Measurements from ENCODE around the gene FOXJ3. TPM values are rescaled to one million over a fixed set of nuclear protein-coding genes. Genes with fewer than 3 reads are reported as not detected.

The FOXJ3 gene
- total RNA-seq, 1 donor: 37.3 TPM

DNA sequence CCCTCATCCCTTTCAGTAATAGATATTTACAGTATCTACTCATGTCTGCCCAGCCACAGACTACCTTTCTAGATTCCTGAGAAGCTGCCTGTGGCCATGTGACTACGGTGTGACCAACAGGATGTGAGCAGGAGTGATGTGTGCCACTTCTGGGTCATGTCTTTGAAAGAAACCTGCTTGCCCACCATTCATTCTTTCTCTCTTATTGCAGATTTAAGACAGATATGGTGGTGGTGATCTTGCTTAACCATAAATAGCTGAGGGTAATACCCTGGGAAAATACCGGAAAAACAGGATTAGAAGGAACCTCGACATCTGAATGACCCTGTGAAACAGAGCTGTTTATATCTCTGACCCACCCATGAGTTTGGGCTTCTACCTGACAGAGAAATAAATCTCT is 128.9 kb downstream of the FOXJ3 start:
- Histone ChIP-seq H3K4me2 (ENCODE audit: insufficient read depth, low read length) (no peak overlapping the region), H3K79me2 (ENCODE audit: insufficient read depth, low read length) (peaks cover 49% of the 10 kb centered on the region), H4K20me1 (ENCODE audit: insufficient read depth, low read length) (peaks cover 12% of the 10 kb centered on the region), H3K4me3 (ENCODE audit: insufficient read depth, low read length) (no peak overlapping the region), H3K27me3 (ENCODE audit: insufficient read depth, low read length) (no peaks in the 10 kb centered on the region), H3K9me3 (ENCODE audit: low read depth, low read length) (no peaks in the 10 kb centered on the region), H3K4me1 (ENCODE audit: insufficient read depth, low read length) (peaks cover 10% of the 10 kb centered on the region), H3K27ac (ENCODE audit: low read depth, low read length) (no peak overlapping the region), H2AFZ (ENCODE audit: low read length) (no peak overlapping the region), H3K36me3 (ENCODE audit: insufficient read depth, low read length) (no peaks in the 10 kb centered on the region)
- TF ChIP-seq, protein P1, sequence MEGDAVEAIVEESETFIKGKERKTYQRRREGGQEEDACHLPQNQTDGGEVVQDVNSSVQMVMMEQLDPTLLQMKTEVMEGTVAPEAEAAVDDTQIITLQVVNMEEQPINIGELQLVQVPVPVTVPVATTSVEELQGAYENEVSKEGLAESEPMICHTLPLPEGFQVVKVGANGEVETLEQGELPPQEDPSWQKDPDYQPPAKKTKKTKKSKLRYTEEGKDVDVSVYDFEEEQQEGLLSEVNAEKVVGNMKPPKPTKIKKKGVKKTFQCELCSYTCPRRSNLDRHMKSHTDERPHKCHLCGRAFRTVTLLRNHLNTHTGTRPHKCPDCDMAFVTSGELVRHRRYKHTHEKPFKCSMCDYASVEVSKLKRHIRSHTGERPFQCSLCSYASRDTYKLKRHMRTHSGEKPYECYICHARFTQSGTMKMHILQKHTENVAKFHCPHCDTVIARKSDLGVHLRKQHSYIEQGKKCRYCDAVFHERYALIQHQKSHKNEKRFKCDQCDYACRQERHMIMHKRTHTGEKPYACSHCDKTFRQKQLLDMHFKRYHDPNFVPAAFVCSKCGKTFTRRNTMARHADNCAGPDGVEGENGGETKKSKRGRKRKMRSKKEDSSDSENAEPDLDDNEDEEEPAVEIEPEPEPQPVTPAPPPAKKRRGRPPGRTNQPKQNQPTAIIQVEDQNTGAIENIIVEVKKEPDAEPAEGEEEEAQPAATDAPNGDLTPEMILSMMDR (IDR thresholded peaks at IDR 0.05; ENCODE audit: extremely low read depth, low read depth, low read length): no peak
- DNase-seq (ENCODE audit: insufficient read length, low spot score, missing footprints): no peak

DNA sequence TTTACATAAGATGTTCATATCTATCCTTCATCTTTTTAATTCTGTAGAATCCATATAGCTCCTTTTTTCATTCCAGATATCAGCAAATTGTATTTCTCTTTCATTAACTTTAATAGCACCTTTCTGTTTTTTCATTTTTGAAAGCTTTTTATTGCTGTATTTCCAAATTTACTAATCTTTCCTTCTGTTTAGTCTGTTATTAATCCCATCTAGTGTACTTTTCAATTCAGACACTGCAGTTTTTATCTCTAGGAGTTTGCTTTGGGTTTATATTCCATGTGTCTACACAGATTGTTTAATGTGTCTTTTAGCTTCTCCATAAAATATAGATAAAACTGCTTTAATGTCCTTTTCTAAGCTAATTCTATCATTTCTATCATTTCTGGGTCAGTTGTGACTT is 133.0 kb downstream of the FOXJ3 start:
- Histone ChIP-seq H3K4me2 (ENCODE audit: insufficient read depth, low read length) (no peak overlapping the region), H3K27me3 (ENCODE audit: insufficient read depth, low read length) (no peaks in the 10 kb centered on the region), H2AFZ (ENCODE audit: low read length) (no peak overlapping the region), H3K4me1 (ENCODE audit: insufficient read depth, low read length) (no peaks in the 10 kb centered on the region), H3K27ac (ENCODE audit: low read depth, low read length) (no peak overlapping the region), H3K4me3 (ENCODE audit: insufficient read depth, low read length) (no peak overlapping the region), H3K79me2 (ENCODE audit: insufficient read depth, low read length) (peaks cover 13% of the 10 kb centered on the region), H4K20me1 (ENCODE audit: insufficient read depth, low read length) (no peaks in the 10 kb centered on the region), H3K9me3 (ENCODE audit: low read depth, low read length) (no peaks in the 10 kb centered on the region), H3K36me3 (ENCODE audit: insufficient read depth, low read length) (peaks cover 4% of the 10 kb centered on the region)
- TF ChIP-seq, protein P1 (IDR thresholded peaks at IDR 0.05; ENCODE audit: extremely low read depth, low read depth, low read length): no peak
- peak; percentile 38 for DNase-seq (ENCODE audit: insufficient read length, low spot score, missing footprints)

DNA sequence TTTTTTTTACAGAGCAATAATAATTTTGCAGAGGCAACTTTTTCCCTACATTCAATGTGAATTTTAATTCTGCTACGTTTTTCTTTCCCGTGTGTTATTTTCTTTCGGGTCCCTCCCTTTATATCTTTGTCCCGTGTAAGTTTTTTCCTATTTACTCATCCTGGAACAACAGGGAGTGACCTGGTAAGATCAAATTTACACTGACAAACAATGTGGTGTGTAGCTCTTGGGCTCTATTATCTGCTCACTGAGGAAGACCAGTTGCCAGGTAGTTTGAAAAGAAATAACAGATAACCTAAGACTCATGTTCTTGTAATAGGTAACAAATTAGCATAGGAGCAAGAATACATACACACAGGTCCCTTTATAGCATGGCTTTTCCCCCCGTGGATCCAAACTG is 136.8 kb downstream of the FOXJ3 start:
- Histone ChIP-seq H4K20me1 (ENCODE audit: insufficient read depth, low read length) (no peaks in the 10 kb centered on the region), H3K27ac (ENCODE audit: low read depth, low read length) (no peak overlapping the region), H3K4me3 (ENCODE audit: insufficient read depth, low read length) (no peak overlapping the region), H3K79me2 (ENCODE audit: insufficient read depth, low read length) (no peaks in the 10 kb centered on the region), H2AFZ (ENCODE audit: low read length) (no peak overlapping the region), H3K4me2 (ENCODE audit: insufficient read depth, low read length) (no peak overlapping the region), H3K9me3 (ENCODE audit: low read depth, low read length) (no peaks in the 10 kb centered on the region), H3K36me3 (ENCODE audit: insufficient read depth, low read length) (peaks cover 5% of the 10 kb centered on the region), H3K27me3 (ENCODE audit: insufficient read depth, low read length) (no peaks in the 10 kb centered on the region), H3K4me1 (ENCODE audit: insufficient read depth, low read length) (no peaks in the 10 kb centered on the region)
- DNase-seq (ENCODE audit: insufficient read length, low spot score, missing footprints): no peak
- TF ChIP-seq, protein P1 (IDR thresholded peaks at IDR 0.05; ENCODE audit: extremely low read depth, low read depth, low read length): no peak

DNA sequence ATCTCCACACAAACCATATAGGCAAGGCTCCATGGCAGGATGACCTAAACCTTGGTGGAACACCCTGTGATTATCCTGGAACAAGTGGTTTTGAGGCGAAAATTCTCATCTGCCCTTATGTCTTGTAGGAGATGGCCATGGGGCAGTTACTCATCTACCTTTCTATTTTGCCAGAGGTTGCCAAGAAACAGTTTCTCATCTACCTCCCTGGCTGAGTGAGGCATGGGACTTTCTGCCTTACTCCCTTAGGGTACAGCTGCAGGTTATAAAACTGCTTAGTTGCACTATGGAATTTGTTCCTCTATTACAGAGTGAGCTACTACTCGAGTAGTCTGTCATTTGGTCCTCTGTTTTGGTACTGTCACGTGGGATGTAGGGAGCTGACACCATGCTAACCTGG is 139.2 kb downstream of the FOXJ3 start:
- no peak for DNase-seq (ENCODE audit: insufficient read length, low spot score, missing footprints)
- H2AFZ ChIP-seq (ENCODE audit: low read length): no peak overlapping the region
- H3K27me3 ChIP-seq (ENCODE audit: insufficient read depth, low read length): no peaks in the 10 kb centered on the region
- TF ChIP-seq, protein P1 (IDR thresholded peaks at IDR 0.05; ENCODE audit: extremely low read depth, low read depth, low read length): no peak
- H3K4me2 ChIP-seq (ENCODE audit: insufficient read depth, low read length): no peak overlapping the region
- no peaks in the 10 kb centered on the region for H3K4me1 ChIP-seq (ENCODE audit: insufficient read depth, low read length)
- H3K9me3 ChIP-seq (ENCODE audit: low read depth, low read length): no peaks in the 10 kb centered on the region
- H4K20me1 ChIP-seq (ENCODE audit: insufficient read depth, low read length): no peaks in the 10 kb centered on the region
- peaks cover 8% of the 10 kb centered on the region for H3K36me3 ChIP-seq (ENCODE audit: insufficient read depth, low read length)
- H3K79me2 ChIP-seq (ENCODE audit: insufficient read depth, low read length): no peaks in the 10 kb centered on the region
- no peak overlapping the region for H3K4me3 ChIP-seq (ENCODE audit: insufficient read depth, low read length)
- no peak overlapping the region for H3K27ac ChIP-seq (ENCODE audit: low read depth, low read length)

Data from osteoblast (primary cell).